Immature natural killer cell (primary cell): ENCODE measurements around the gene STAC. TPM values are rescaled to one million over a fixed set of nuclear protein-coding genes. Genes with fewer than 3 reads are reported as not detected.

Source experiments
- DNase-seq, 3 donors: peaks; one replicate each; pipeline ENCODE4 v3.0.0; 2022; ENCODE audit warnings: mixed read lengths in 1 of 3
- H3K27ac Mint-ChIP-seq, 6 donors: one replicate each; pipeline ENCODE4 v1.8.0; 2020; ENCODE audit warnings: mixed read lengths in 6 of 6, mild to moderate bottlenecking in 5 of 6, inconsistent platforms in 4 of 6, moderate library complexity in 3 of 6
- H3K27me3 Mint-ChIP-seq, 3 donors: one replicate each; pipeline ENCODE4 v1.8.0; 2020 to 2021; ENCODE audit warnings: low read depth in 3 of 3, mild to moderate bottlenecking in 3 of 3, mixed read lengths in 3 of 3, moderate library complexity in 3 of 3, inconsistent platforms in 1 of 3
- H3K36me3 Mint-ChIP-seq, 3 donors: one replicate each; pipeline ENCODE4 v1.8.0; 2020; ENCODE audit warnings: mixed read lengths in 3 of 3, inconsistent platforms in 2 of 3, mild to moderate bottlenecking in 2 of 3
- H3K4me1 Mint-ChIP-seq, 2 donors: one replicate each; pipeline ENCODE4 v1.8.0; 2020; ENCODE audit warnings: inconsistent platforms in 2 of 2, mild to moderate bottlenecking in 2 of 2, mixed read lengths in 2 of 2, moderate library complexity in 1 of 2
- H3K4me3 Mint-ChIP-seq, 5 donors: one replicate each; pipeline ENCODE4 v1.8.0; 2020; ENCODE audit warnings: mild to moderate bottlenecking in 5 of 5, mixed read lengths in 5 of 5, inconsistent platforms in 3 of 5, moderate library complexity in 3 of 5
- H3K9me3 Mint-ChIP-seq, 6 donors: one replicate each; pipeline ENCODE4 v1.8.0; 2020; ENCODE audit warnings: mild to moderate bottlenecking in 6 of 6, mixed read lengths in 6 of 6, inconsistent platforms in 4 of 6, moderate library complexity in 3 of 6
- polyA plus RNA-seq, 3 donors: library from polyadenylated mRNA; unstranded; fragments of 300-500 nt; fragmentation: Illumina TruSeq; gene quantifications; one replicate each; pipeline ENCODE4 v1.2.3, GENCODE V29; 2021

The STAC gene
- polyA plus RNA-seq, 3 donors from 2014 or later, result not detected

- peaks cover 0 to 4% (median 0%) of the 10 kb centered on the region in 6 donors for H3K9me3 Mint-ChIP-seq
- no peak for DNase-seq
- H3K4me3 Mint-ChIP-seq, result no peak overlapping the region
- H3K4me1 Mint-ChIP-seq, result no peaks in the 10 kb centered on the region
- no peaks in the 10 kb centered on the region for H3K36me3 Mint-ChIP-seq
- no peak overlapping the region for H3K27ac Mint-ChIP-seq
- peaks cover 0 to 2% (median 0%) of the 10 kb centered on the region in 3 donors for H3K27me3 Mint-ChIP-seq
Measured at GRCh38 chr3:36524560-36524959, 144.3 kb downstream of the STAC start.

GRCh38 chr3:36525115-36525801, 145.0 kb downstream of the STAC start:
- H3K4me3 Mint-ChIP-seq, result no peak overlapping the region
- H3K27me3 Mint-ChIP-seq, result peaks cover 0 to 2% (median 0%) of the 10 kb centered on the region in 3 donors
- H3K27ac Mint-ChIP-seq, result no peak overlapping the region
- peaks cover 0 to 4% (median 0%) of the 10 kb centered on the region in 6 donors for H3K9me3 Mint-ChIP-seq
- no peaks in the 10 kb centered on the region for H3K36me3 Mint-ChIP-seq
- H3K4me1 Mint-ChIP-seq, result no peaks in the 10 kb centered on the region
- DNase-seq, result no peak

GRCh38 chr3:36538136-36538749, 157.9 kb downstream of the STAC start:
- peaks cover 0 to 2% (median 0%) of the 10 kb centered on the region in 3 donors for H3K27me3 Mint-ChIP-seq
- H3K4me1 Mint-ChIP-seq, result no peaks in the 10 kb centered on the region
- no peaks in the 10 kb centered on the region for H3K36me3 Mint-ChIP-seq
- H3K9me3 Mint-ChIP-seq, result peaks cover 0 to 2% (median 0%) of the 10 kb centered on the region in 6 donors
- H3K27ac Mint-ChIP-seq, result no peak overlapping the region
- no peak for DNase-seq
- no peak overlapping the region for H3K4me3 Mint-ChIP-seq

- no peak overlapping the region for H3K4me3 Mint-ChIP-seq
- no peaks in the 10 kb centered on the region for H3K36me3 Mint-ChIP-seq
- DNase-seq, result no peak
- H3K27ac Mint-ChIP-seq, result no peak overlapping the region
- no peaks in the 10 kb centered on the region for H3K4me1 Mint-ChIP-seq
- H3K27me3 Mint-ChIP-seq, result peaks cover 0 to 4% (median 0%) of the 10 kb centered on the region in 3 donors
- H3K9me3 Mint-ChIP-seq, result no peaks in the 10 kb centered on the region
Measured at GRCh38 chr3:36540888-36541518, 160.7 kb downstream of the STAC start.

- H3K27ac Mint-ChIP-seq, result no peak overlapping the region
- H3K9me3 Mint-ChIP-seq, result peaks cover 0 to 3% (median 0%) of the 10 kb centered on the region in 6 donors
- H3K36me3 Mint-ChIP-seq, result no peaks in the 10 kb centered on the region
- H3K4me3 Mint-ChIP-seq, result no peak overlapping the region
- H3K4me1 Mint-ChIP-seq, result no peaks in the 10 kb centered on the region
- peaks cover 0 to 7% (median 2%) of the 10 kb centered on the region in 3 donors for H3K27me3 Mint-ChIP-seq
- no peak for DNase-seq
Measured at GRCh38 chr3:36542186-36542585, 161.9 kb downstream of the STAC start.

GRCh38 chr3:36543276-36543997, 163.1 kb downstream of the STAC start:
- Mint-ChIP-seq H3K4me1 (no peaks in the 10 kb centered on the region), H3K9me3 (peaks cover 0 to 3% (median 0%) of the 10 kb centered on the region in 6 donors), H3K36me3 (no peaks in the 10 kb centered on the region), H3K4me3 (no peak overlapping the region), H3K27me3 (peaks cover 0 to 9% (median 2%) of the 10 kb centered on the region in 3 donors), H3K27ac (no peak overlapping the region)
- DNase-seq, result no peak

GRCh38 chr3:36546226-36546625, 165.9 kb downstream of the STAC start:
- no peak for DNase-seq
- Mint-ChIP-seq H3K27me3 (peaks cover 0 to 9% (median 2%) of the 10 kb centered on the region in 3 donors), H3K4me3 (no peak overlapping the region), H3K4me1 (no peaks in the 10 kb centered on the region), H3K36me3 (no peaks in the 10 kb centered on the region), H3K27ac (no peak overlapping the region), H3K9me3 (peaks cover 0 to 3% (median 0%) of the 10 kb centered on the region in 6 donors)

GRCh38 chr3:36548712-36549111, 168.4 kb downstream of the STAC start:
- peaks cover 0 to 7% (median 2%) of the 10 kb centered on the region in 3 donors for H3K27me3 Mint-ChIP-seq
- no peak overlapping the region for H3K27ac Mint-ChIP-seq
- no peak for DNase-seq
- H3K9me3 Mint-ChIP-seq, result peaks cover 0 to 3% (median 0%) of the 10 kb centered on the region in 6 donors
- H3K4me1 Mint-ChIP-seq, result no peaks in the 10 kb centered on the region
- H3K4me3 Mint-ChIP-seq, result no peak overlapping the region
- no peaks in the 10 kb centered on the region for H3K36me3 Mint-ChIP-seq

GRCh38 chr3:36557021-36557707, 176.9 kb downstream of the STAC start:
- H3K9me3 Mint-ChIP-seq, result peaks cover 0 to 6% (median 0%) of the 10 kb centered on the region in 6 donors

GRCh38 chr3:36557708-36558421, 177.6 kb downstream of the STAC start:
- Mint-ChIP-seq H3K27ac (no peak overlapping the region), H3K4me3 (no peak overlapping the region), H3K9me3 (peaks cover 0 to 6% (median 0%) of the 10 kb centered on the region in 6 donors), H3K4me1 (no peaks in the 10 kb centered on the region), H3K27me3 (peaks cover 0 to 2% (median 1%) of the 10 kb centered on the region in 3 donors), H3K36me3 (peaks cover 0 to 3% (median 0%) of the 10 kb centered on the region in 3 donors)
- DNase-seq, result no peak

More at GRCh38 chr3:36557021-36557707, 176.9 kb downstream of the STAC start:
- H3K4me3 Mint-ChIP-seq, result no peak overlapping the region
- no peaks in the 10 kb centered on the region for H3K4me1 Mint-ChIP-seq
- peaks cover 0 to 2% (median 1%) of the 10 kb centered on the region in 3 donors for H3K27me3 Mint-ChIP-seq
- no peak overlapping the region for H3K27ac Mint-ChIP-seq
- no peak for DNase-seq
- H3K36me3 Mint-ChIP-seq, result peaks cover 0 to 3% (median 0%) of the 10 kb centered on the region in 3 donors

GRCh38 chr3:36558961-36559360, 178.7 kb downstream of the STAC start:
- peaks cover 0 to 6% (median 0%) of the 10 kb centered on the region in 6 donors for H3K9me3 Mint-ChIP-seq
- no peak overlapping the region for H3K27ac Mint-ChIP-seq
- peaks cover 0 to 2% (median 1%) of the 10 kb centered on the region in 3 donors for H3K27me3 Mint-ChIP-seq
- no peak for DNase-seq
- H3K36me3 Mint-ChIP-seq, result peaks cover 0 to 3% (median 0%) of the 10 kb centered on the region in 3 donors
- no peaks in the 10 kb centered on the region for H3K4me1 Mint-ChIP-seq
- H3K4me3 Mint-ChIP-seq, result no peak overlapping the region

- DNase-seq, result no peak
- Mint-ChIP-seq H3K4me3 (no peak overlapping the region), H3K27me3 (peaks cover 1 to 2% (median 1%) of the 10 kb centered on the region in 3 donors), H3K36me3 (peaks cover 0 to 3% (median 0%) of the 10 kb centered on the region in 3 donors), H3K27ac (no peak overlapping the region), H3K9me3 (peaks cover 0 to 4% (median 0%) of the 10 kb centered on the region in 6 donors), H3K4me1 (no peaks in the 10 kb centered on the region)
Measured at GRCh38 chr3:36560685-36561084, 180.4 kb downstream of the STAC start.
